ENCODE results near the gene COX6A1. TPM values are rescaled to one million over a fixed set of nuclear protein-coding genes. Genes with fewer than 3 reads are reported as not detected.

Gene COX6A1
- total RNA-seq, 1 experiment from 2014 or later: 460 TPM

- H3K27me3 ChIP-seq (replicated peaks; ENCODE audit: insufficient read depth, low read depth, low read length, poor library complexity): no peaks in the 10 kb centered on the region
- POLR2A ChIA-PET (ENCODE audit: low non-redundant PET): interaction anchor here (0.6 kb wide), 1 partner anchor 60 kb away, joined by 3 read pairs; the partner anchor contains the start of gene COQ5
- H3K4me1 ChIP-seq (ENCODE audit: insufficient read depth, low read length, poor library complexity, severe bottlenecking): peaks cover 15% of the 10 kb centered on the region
- peak overlapping the region; percentile 92 for H3K4me3 ChIP-seq (ENCODE audit: low read depth, low read length, poor library complexity, severe bottlenecking)
- intact Hi-C loops (cut with micrococcal nuclease; ENCODE audit: unreplicated experiment): loop anchor here (2.0 kb wide), 1 partner anchor 28 kb away; the partner anchor contains the start of gene DYNLL1
- CTCF ChIA-PET: no interaction called here
- peak overlapping the region; percentile 94 for H3K27ac ChIP-seq (ENCODE audit: low read depth, low read length, poor library complexity, severe bottlenecking)
- no peaks in the 10 kb centered on the region for H3K9me3 ChIP-seq (ENCODE audit: low read depth, low read length, poor library complexity, severe bottlenecking)
- BruUV-seq (replicated peaks): no TSS peak
- peaks cover 36% of the 10 kb centered on the region for H3K36me3 ChIP-seq (ENCODE audit: insufficient read depth, low read length, poor library complexity, severe bottlenecking)
- DNase-seq (ENCODE audit: low spot score): peak; percentile 25
- TF ChIP-seq EZH2 (IDR thresholded peaks at IDR 0.05; ENCODE audit: borderline replicate concordance, low read depth, low read length, poor library complexity, severe bottlenecking): no peak
- peak; percentile 22; the same call in 1 of the 2 replicates for TF ChIP-seq CTCF (conservative IDR thresholded peaks at IDR 0.05; ENCODE audit: low read depth, low read length)
Observed at GRCh38 chr12:120468821-120469449, 31.0 kb downstream of the COX6A1 start.

- Histone ChIP-seq H3K27ac (ENCODE audit: low read depth, low read length, poor library complexity, severe bottlenecking) (peak within 1 kb of the TSS; percentile 94), H3K9me3 (ENCODE audit: low read depth, low read length, poor library complexity, severe bottlenecking) (no peaks in the 10 kb centered on the region), H3K4me3 (ENCODE audit: low read depth, low read length, poor library complexity, severe bottlenecking) (peak within 1 kb of the TSS; percentile 92), H3K36me3 (ENCODE audit: insufficient read depth, low read length, poor library complexity, severe bottlenecking) (peaks cover 29% of the 10 kb centered on the region), H3K27me3 (replicated peaks; ENCODE audit: insufficient read depth, low read depth, low read length, poor library complexity) (no peaks in the 10 kb centered on the region), H3K4me1 (ENCODE audit: insufficient read depth, low read length, poor library complexity, severe bottlenecking) (peaks cover 15% of the 10 kb centered on the region)
- intact Hi-C loops (cut with micrococcal nuclease; ENCODE audit: unreplicated experiment): loop anchor here (2.0 kb wide), 1 partner anchor 27 kb away; the partner anchor contains the start of gene DYNLL1
- ChIA-PET CTCF (no interaction called here), POLR2A (ENCODE audit: low non-redundant PET) (no interaction called here)
- DNase-seq (ENCODE audit: low spot score): peak; percentile 98
- no TSS peak for BruUV-seq (replicated peaks)
- TF ChIP-seq CTCF (conservative IDR thresholded peaks at IDR 0.05; ENCODE audit: low read depth, low read length): peak; percentile 94
- no peak for TF ChIP-seq EZH2 (IDR thresholded peaks at IDR 0.05; ENCODE audit: borderline replicate concordance, low read depth, low read length, poor library complexity, severe bottlenecking)
Observed at GRCh38 chr12:120469450-120470149, 31.7 kb downstream of the COX6A1 start, which contains the start of gene SRSF9. TSS of gene SRSF9 (minus strand) at chr12:120469748. CDS start at chr12:120469609, 139 bp downstream.

GRCh38 chr12:120470150-120470784 lies 32.4 kb downstream of the COX6A1 start:
- Histone ChIP-seq H3K36me3 (ENCODE audit: insufficient read depth, low read length, poor library complexity, severe bottlenecking) (peaks cover 23% of the 10 kb centered on the region), H3K4me3 (ENCODE audit: low read depth, low read length, poor library complexity, severe bottlenecking) (peak overlapping the region; percentile 92), H3K27ac (ENCODE audit: low read depth, low read length, poor library complexity, severe bottlenecking) (peak overlapping the region; percentile 94), H3K9me3 (ENCODE audit: low read depth, low read length, poor library complexity, severe bottlenecking) (no peaks in the 10 kb centered on the region), H3K4me1 (ENCODE audit: insufficient read depth, low read length, poor library complexity, severe bottlenecking) (peaks cover 15% of the 10 kb centered on the region), H3K27me3 (replicated peaks; ENCODE audit: insufficient read depth, low read depth, low read length, poor library complexity) (no peaks in the 10 kb centered on the region)
- peak; percentile 28 for DNase-seq (ENCODE audit: low spot score)
- TF ChIP-seq CTCF (conservative IDR thresholded peaks at IDR 0.05; ENCODE audit: low read depth, low read length) (no peak), EZH2 (IDR thresholded peaks at IDR 0.05; ENCODE audit: borderline replicate concordance, low read depth, low read length, poor library complexity, severe bottlenecking) (no peak)
- ChIA-PET CTCF (no interaction called here), POLR2A (ENCODE audit: low non-redundant PET) (no interaction called here)
- intact Hi-C loops (cut with micrococcal nuclease; ENCODE audit: unreplicated experiment): no loop called here
- no TSS peak for BruUV-seq (replicated peaks)

Data from A673 (cell line).